ENCODE results near the gene SLMAP.

SLMAP gene

GRCh38 chr3:57973715-57974477 is 217.8 kb downstream of the SLMAP start:
- DNase-seq = no peak

GRCh38 chr3:57974796-57975388 is 218.8 kb downstream of the SLMAP start:
- no peak for DNase-seq

- no peak for DNase-seq
Observed at GRCh38 chr3:57977818-57978235, 221.7 kb downstream of the SLMAP start.

- DNase-seq = no peak
Observed at GRCh38 chr3:57978316-57978715, 222.2 kb downstream of the SLMAP start.
